Measurements from ENCODE around the gene REG4.

- TF ChIP-seq CTCF (IDR thresholded peaks at IDR 0.05; ENCODE audit: insufficient read depth, low read length): no peak
- TF ChIP-seq GABPA (IDR thresholded peaks at IDR 0.05; ENCODE audit: low read depth): no peak
These were observed 39.0 kb downstream of the REG4 start for GRCh38 chr1:119772298-119772697.

All from HL-60 (cell line).